Activated naive CD4-positive, alpha-beta T cell (primary cell): ENCODE data around the gene CNPY1.
"Not testable (repeated sequence)": the region's sequence is repeated elsewhere in the genome, so short reads cannot be mapped to it uniquely, and the experiment has no call there.

Experiments
- DNase-seq, 4 experiments: peaks; one replicate each; lab custom pipeline; 2025; lab: John Stamatoyannopoulos, UW

CNPY1 gene

GRCh38 chr7:155546449-155546848, at the start of gene CNPY1:
Gene CNPY1, minus strand, starts transcription at chr7:155546559. Its CDS starts 630 bp downstream, at chr7:155545929.
- DNase-seq = not testable (repeated sequence)

DNA sequence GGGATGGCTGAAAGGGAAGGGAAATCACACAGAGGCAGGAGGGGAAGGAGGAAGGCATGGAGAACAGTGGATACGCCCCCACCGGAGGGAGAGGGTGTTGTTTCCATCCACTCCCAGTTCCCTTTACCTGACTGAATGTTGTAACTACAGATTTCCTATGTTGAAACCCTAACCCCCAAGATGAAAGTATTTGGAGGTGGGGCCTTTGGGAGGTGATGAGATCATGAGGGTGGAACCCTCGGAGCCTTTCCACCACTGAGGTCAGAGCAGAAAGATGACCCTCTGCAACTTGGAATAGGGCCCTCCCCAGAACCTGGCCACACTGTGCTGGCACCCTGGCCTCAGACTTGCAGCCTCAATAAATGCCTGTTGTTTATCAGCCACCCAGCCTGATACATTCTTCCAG, 48.6 kb upstream of the CNPY1 start:
- no peak for DNase-seq

GRCh38 chr7:155594163-155594732, 47.9 kb upstream of the CNPY1 start:
- DNase-seq = no peak

- DNase-seq = no peak
These were observed 47.3 kb upstream of the CNPY1 start for GRCh38 chr7:155593461-155594162.

- DNase-seq = no peak
These were observed 44.9 kb upstream of the CNPY1 start for GRCh38 chr7:155591055-155591775.

DNA sequence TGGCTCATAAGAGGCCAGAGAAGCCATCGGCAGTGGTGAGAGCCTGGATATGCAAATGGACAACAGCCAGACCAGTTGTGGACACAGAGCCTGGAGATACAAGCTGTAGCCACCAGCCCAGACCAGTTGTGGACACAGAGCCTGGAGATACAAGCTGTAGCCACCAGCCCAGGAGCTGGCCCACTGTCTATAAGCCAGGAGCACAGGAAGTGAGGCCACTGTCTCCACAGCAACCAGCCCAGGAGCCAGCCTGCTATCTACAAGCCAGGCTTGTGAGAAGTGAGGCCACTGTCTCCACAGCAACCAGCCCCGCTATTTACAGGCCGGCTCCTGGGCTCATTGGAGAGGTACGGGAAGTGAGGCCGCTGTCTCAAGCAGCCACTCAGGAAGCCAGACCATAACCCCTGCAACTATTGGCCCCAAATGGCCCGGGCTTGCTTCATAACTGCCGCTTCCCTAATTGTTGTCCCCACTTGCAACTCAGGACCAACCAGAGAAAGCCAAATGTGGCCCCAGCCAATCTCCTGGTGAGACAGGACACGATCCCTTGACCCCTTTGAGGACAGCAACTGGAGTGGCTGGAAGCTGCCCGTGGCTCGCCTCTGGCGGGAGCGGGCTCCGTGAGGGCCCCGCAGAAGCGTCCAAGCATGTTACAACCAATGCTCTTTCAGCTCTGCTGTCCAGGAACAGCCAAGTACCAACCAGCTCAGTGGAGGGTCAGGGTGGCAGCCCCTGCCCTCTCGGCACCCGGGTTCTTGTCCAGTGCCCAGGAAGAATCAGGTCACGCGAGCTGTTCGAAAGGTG, 44.1 kb upstream of the CNPY1 start:
- DNase-seq = no peak

GRCh38 chr7:155589001-155589980, 42.9 kb upstream of the CNPY1 start:
- DNase-seq = no peak

- no peak for DNase-seq
These were observed 42.2 kb upstream of the CNPY1 start for GRCh38 chr7:155588468-155588998.

GRCh38 chr7:155587486-155587885, 41.1 kb upstream of the CNPY1 start:
- DNase-seq = no peak

- no peak for DNase-seq
These were observed 40.6 kb upstream of the CNPY1 start for GRCh38 chr7:155586843-155587440.

- DNase-seq = no peak
These were observed 39.6 kb upstream of the CNPY1 start for GRCh38 chr7:155585951-155586350.

GRCh38 chr7:155585532-155585895, 39.2 kb upstream of the CNPY1 start:
- DNase-seq = no peak

- DNase-seq = no peak
These were observed 38.6 kb upstream of the CNPY1 start for GRCh38 chr7:155584763-155585531.

- DNase-seq = no peak
These were observed 37.9 kb upstream of the CNPY1 start for GRCh38 chr7:155584261-155584660.

- no peak for DNase-seq
These were observed 37.3 kb upstream of the CNPY1 start for GRCh38 chr7:155583636-155584035.

- no peak for DNase-seq
These were observed 35.6 kb upstream of the CNPY1 start for GRCh38 chr7:155581954-155582353.

GRCh38 chr7:155581107-155581830, 34.9 kb upstream of the CNPY1 start:
- no peak for DNase-seq

- no peak for DNase-seq
These were observed 34.0 kb upstream of the CNPY1 start for GRCh38 chr7:155580367-155580766.

- no peak for DNase-seq
These were observed 33.2 kb upstream of the CNPY1 start for GRCh38 chr7:155579565-155579964.
